SK-N-SH treated with all-trans-retinoic acid at 6 μM for 48 hours (cell line): Measurements from ENCODE around the gene AMPD3.

Source experiments
- ATAC-seq: fragments of 200-7000 bp; cut with Tn5 transposase; 3 replicates; pipeline ENCODE4 v1.9.1; 2020; ENCODE audit warnings: mild to moderate bottlenecking, moderate library complexity
- ARNTL ChIP-seq: fragments of 450-650 bp; formaldehyde crosslinking; IDR thresholded peaks from 2 replicates; pipeline ENCODE4 v1.5.0; 2020; ENCODE audit warnings: low read depth, mild to moderate bottlenecking, moderate library complexity, borderline replicate concordance
- BACH2 ChIP-seq: fragments of 250-450 bp; sonication (Bioruptor Pico); IDR thresholded peaks from 2 replicates; pipeline ENCODE4 v1.9.0; 2021; ENCODE audit warnings: mild to moderate bottlenecking, borderline replicate concordance
- CREB5 ChIP-seq: fragments of 250-450 bp; sonication (Bioruptor Pico); IDR thresholded peaks from 2 replicates; pipeline ENCODE4 v1.5.1; 2020; ENCODE audit warnings: low read depth, mild to moderate bottlenecking, moderate library complexity
- CSDC2 ChIP-seq: fragments of 250-450 bp; sonication (Bioruptor Pico); IDR thresholded peaks from 2 replicates; pipeline ENCODE4 v1.5.0; 2020; ENCODE audit warnings: mild to moderate bottlenecking, moderate library complexity
- ESRRG ChIP-seq: fragments of 250-450 bp; sonication (Bioruptor Pico); IDR thresholded peaks from 2 replicates; pipeline ENCODE4 v1.6.1; 2021; ENCODE audit warnings: mild to moderate bottlenecking
- GLIS3 ChIP-seq: fragments of 250-450 bp; sonication (Bioruptor Pico); IDR thresholded peaks from 2 replicates; pipeline ENCODE4 v1.5.0; 2020; ENCODE audit warnings: mild to moderate bottlenecking, moderate library complexity
- ISL1 ChIP-seq: fragments of 250-450 bp; sonication (Bioruptor Pico); IDR thresholded peaks from 2 replicates; pipeline ENCODE4 v2.1.2; 2022; ENCODE audit warnings: mild to moderate bottlenecking, moderate library complexity
- OSR1 ChIP-seq: fragments of 250-450 bp; sonication (Bioruptor Pico); IDR thresholded peaks from 2 replicates; pipeline ENCODE4 v1.8.0; 2022; ENCODE audit warnings: moderate library complexity, mild to moderate bottlenecking, inconsistent platforms
- PPARA ChIP-seq: fragments of 250-450 bp; sonication (Bioruptor Pico); IDR thresholded peaks from 2 replicates; pipeline ENCODE4 v1.5.0; 2020; ENCODE audit warnings: mild to moderate bottlenecking, borderline replicate concordance
- RARB ChIP-seq: fragments of 250-450 bp; sonication (Bioruptor Pico); IDR thresholded peaks from 2 replicates; pipeline ENCODE4 v1.8.0; 2021; ENCODE audit warnings: mild to moderate bottlenecking, moderate library complexity
- SNAI2 ChIP-seq: fragments of 250-450 bp; sonication (Bioruptor Pico); IDR thresholded peaks from 2 replicates; pipeline ENCODE4 v1.5.0; 2020; ENCODE audit warnings: mild to moderate bottlenecking, moderate library complexity
- TCF4 ChIP-seq: fragments of 250-450 bp; sonication (Bioruptor Pico); IDR thresholded peaks from 2 replicates; pipeline ENCODE4 v1.8.0; 2021; ENCODE audit warnings: mild to moderate bottlenecking, moderate library complexity, borderline replicate concordance
- TOX ChIP-seq: fragments of 250-450 bp; sonication (Bioruptor Pico); IDR thresholded peaks from 2 replicates; pipeline ENCODE4 v1.8.0; 2021; ENCODE audit warnings: mild to moderate bottlenecking, moderate library complexity, borderline replicate concordance
- ZC3H10 ChIP-seq: fragments of 250-450 bp; sonication (Bioruptor Pico); IDR thresholded peaks from 2 replicates; pipeline ENCODE4 v1.5.1; 2021; ENCODE audit warnings: mild to moderate bottlenecking, moderate library complexity
- ZFP3 ChIP-seq: fragments of 250-450 bp; sonication (Bioruptor Pico); IDR thresholded peaks from 2 replicates; pipeline ENCODE4 v1.5.0; 2020; ENCODE audit warnings: mild to moderate bottlenecking, moderate library complexity
- ZFP30 ChIP-seq: fragments of 450-650 bp; formaldehyde crosslinking; IDR thresholded peaks from 2 replicates; pipeline ENCODE4 v1.5.0; 2022; ENCODE audit warnings: mild to moderate bottlenecking, moderate library complexity
- ZNF565 ChIP-seq: fragments of 450-650 bp; formaldehyde crosslinking; conservative IDR thresholded peaks from 2 replicates; pipeline ENCODE4 v1.5.0; 2020; ENCODE audit warnings: low read depth, mild to moderate bottlenecking, moderate library complexity
- ZNF70 ChIP-seq: fragments of 450-650 bp; formaldehyde crosslinking; IDR thresholded peaks from 2 replicates; pipeline ENCODE4 v1.5.0; 2020; ENCODE audit warnings: mild to moderate bottlenecking, moderate library complexity
- ZNF8 ChIP-seq: fragments of 450-650 bp; formaldehyde crosslinking; IDR thresholded peaks from 2 replicates; pipeline ENCODE4 v1.5.0; 2020; ENCODE audit warnings: mild to moderate bottlenecking, moderate library complexity
- TF ChIP-seq, protein P1 (sequence below): fragments of 250-450 bp; sonication (Bioruptor Pico); IDR thresholded peaks from 2 replicates; pipeline ENCODE4 v1.5.0; 2020; ENCODE audit warnings: mild to moderate bottlenecking, moderate library complexity
- TF ChIP-seq, protein P2 (sequence below): fragments of 250-450 bp; sonication (Bioruptor Pico); IDR thresholded peaks from 2 replicates; pipeline ENCODE4 v1.8.0; 2021; ENCODE audit warnings: low read depth, mild to moderate bottlenecking, moderate library complexity, borderline replicate concordance

Gene AMPD3

GRCh38 chr11:10488121-10488933 is 33.3 kb downstream of the AMPD3 start:
- ATAC-seq: no peak
- TF ChIP-seq ZNF565 (no peak), PPARA (CRISPR knock-in tag) (no peak), ARNTL (CRISPR knock-in tag) (no peak), ZNF70 (CRISPR knock-in tag) (no peak), CSDC2 (CRISPR knock-in tag) (no peak), TOX (no peak), ISL1 (CRISPR knock-in tag) (no peak), OSR1 (CRISPR knock-in tag) (no peak), SNAI2 (CRISPR knock-in tag) (no peak), RARB (CRISPR knock-in tag) (no peak), BACH2 (no peak), GLIS3 (no peak), TCF4 (CRISPR knock-in tag) (no peak), ZC3H10 (CRISPR knock-in tag) (no peak), ZFP30 (CRISPR knock-in tag) (no peak), ESRRG (CRISPR knock-in tag) (no peak), CREB5 (no peak), ZFP3 (CRISPR knock-in tag) (no peak), ZNF8 (CRISPR knock-in tag) (no peak)
- TF ChIP-seq, protein P1, sequence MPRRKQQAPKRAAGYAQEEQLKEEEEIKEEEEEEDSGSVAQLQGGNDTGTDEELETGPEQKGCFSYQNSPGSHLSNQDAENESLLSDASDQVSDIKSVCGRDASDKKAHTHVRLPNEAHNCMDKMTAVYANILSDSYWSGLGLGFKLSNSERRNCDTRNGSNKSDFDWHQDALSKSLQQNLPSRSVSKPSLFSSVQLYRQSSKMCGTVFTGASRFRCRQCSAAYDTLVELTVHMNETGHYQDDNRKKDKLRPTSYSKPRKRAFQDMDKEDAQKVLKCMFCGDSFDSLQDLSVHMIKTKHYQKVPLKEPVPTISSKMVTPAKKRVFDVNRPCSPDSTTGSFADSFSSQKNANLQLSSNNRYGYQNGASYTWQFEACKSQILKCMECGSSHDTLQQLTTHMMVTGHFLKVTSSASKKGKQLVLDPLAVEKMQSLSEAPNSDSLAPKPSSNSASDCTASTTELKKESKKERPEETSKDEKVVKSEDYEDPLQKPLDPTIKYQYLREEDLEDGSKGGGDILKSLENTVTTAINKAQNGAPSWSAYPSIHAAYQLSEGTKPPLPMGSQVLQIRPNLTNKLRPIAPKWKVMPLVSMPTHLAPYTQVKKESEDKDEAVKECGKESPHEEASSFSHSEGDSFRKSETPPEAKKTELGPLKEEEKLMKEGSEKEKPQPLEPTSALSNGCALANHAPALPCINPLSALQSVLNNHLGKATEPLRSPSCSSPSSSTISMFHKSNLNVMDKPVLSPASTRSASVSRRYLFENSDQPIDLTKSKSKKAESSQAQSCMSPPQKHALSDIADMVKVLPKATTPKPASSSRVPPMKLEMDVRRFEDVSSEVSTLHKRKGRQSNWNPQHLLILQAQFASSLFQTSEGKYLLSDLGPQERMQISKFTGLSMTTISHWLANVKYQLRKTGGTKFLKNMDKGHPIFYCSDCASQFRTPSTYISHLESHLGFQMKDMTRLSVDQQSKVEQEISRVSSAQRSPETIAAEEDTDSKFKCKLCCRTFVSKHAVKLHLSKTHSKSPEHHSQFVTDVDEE: no peak
- TF ChIP-seq, all 23 proteins: peak for 0

- no peak for ATAC-seq
Observed at GRCh38 chr11:10488934-10489691, 34.0 kb downstream of the AMPD3 start.

DNA sequence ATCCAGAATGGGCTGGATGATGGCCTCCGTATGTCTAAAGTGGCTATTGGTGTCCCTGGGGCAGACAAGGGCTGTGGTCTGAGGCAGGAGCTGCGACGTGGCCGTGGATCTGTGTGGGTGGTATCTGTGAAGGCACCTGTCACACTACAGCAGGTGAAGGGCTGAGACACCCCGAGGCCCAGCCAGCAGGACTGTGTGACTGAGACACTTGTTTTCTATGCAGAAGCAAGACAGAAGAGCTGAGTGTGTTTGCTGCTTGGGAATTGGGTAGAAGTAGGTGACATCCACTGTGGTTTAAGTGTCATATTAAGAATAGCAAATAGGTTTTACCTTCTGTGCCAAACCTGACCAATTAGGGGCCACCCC is 35.0 kb downstream of the AMPD3 start:
- peak; percentile 3; the same call in 2 of the 3 replicates for ATAC-seq
- TF ChIP-seq, protein P2, sequence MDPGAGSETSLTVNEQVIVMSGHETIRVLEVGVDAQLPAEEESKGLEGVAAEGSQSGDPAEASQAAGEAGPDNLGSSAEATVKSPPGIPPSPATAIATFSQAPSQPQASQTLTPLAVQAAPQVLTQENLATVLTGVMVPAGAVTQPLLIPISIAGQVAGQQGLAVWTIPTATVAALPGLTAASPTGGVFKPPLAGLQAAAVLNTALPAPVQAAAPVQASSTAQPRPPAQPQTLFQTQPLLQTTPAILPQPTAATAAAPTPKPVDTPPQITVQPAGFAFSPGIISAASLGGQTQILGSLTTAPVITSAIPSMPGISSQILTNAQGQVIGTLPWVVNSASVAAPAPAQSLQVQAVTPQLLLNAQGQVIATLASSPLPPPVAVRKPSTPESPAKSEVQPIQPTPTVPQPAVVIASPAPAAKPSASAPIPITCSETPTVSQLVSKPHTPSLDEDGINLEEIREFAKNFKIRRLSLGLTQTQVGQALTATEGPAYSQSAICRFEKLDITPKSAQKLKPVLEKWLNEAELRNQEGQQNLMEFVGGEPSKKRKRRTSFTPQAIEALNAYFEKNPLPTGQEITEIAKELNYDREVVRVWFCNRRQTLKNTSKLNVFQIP: no peak
- TF ChIP-seq OSR1 (CRISPR knock-in tag) (no peak), BACH2 (no peak)

More at GRCh38 chr11:10488934-10489691, 34.0 kb downstream of the AMPD3 start:
- no peak for TF ChIP-seq ZFP3 (CRISPR knock-in tag)
- TF ChIP-seq CREB5: no peak
- no peak for TF ChIP-seq SNAI2 (CRISPR knock-in tag)
